Spleen (tissue), 7 donors: ENCODE measurements around the gene ITGB8.

Source experiments
- CTCF ChIP-seq, 11 experiments: fragments of 200-600 bp in 7 of 11; fragments of 450-650 bp in 4 of 11; sonication (generic) in 4 of 11; IDR thresholded peaks in 8 of 11; conservative IDR thresholded peaks in 3 of 11; 1 replicate in 7 of 11; 2 replicates in 4 of 11; pipeline versions ENCODE4 v1.4.0 to v1.8.0; 2016 to 2021; ENCODE audit warnings: antibody characterized with exemption in 11 of 11, inconsistent platforms in 4 of 11, mild to moderate bottlenecking in 1 of 11
- POLR2A ChIP-seq, 3 donors: fragments of 450-650 bp; IDR thresholded peaks; one replicate each; pipeline ENCODE4 v1.5.1; 2017; ENCODE audit warnings: antibody characterized with exemption in 3 of 3, mild to moderate bottlenecking in 1 of 3
- POLR2AphosphoS5 ChIP-seq, 3 donors: sonication (generic); formaldehyde crosslinking; IDR thresholded peaks; one replicate each; pipeline ENCODE4 v1.5.1; 2017; ENCODE audit warnings: antibody characterized with exemption in 3 of 3
- donor health status: DM: no; HTN: no; CAD: no; lungs with moderate emphysema.
- donor health status: DM: no; HTN: no; CAD: no.
- donor health status: DM: no; HTN: no; CAD: no.

- no peak for TF ChIP-seq POLR2AphosphoS5 (IDR thresholded peaks at IDR 0.05)
- TF ChIP-seq POLR2A (IDR thresholded peaks at IDR 0.05): no peak
- TF ChIP-seq CTCF (IDR thresholded peaks at IDR 0.05 in 8 of 11, conservative IDR thresholded peaks at IDR 0.05 in 3 of 11): no peak
Observed at GRCh38 chr7:20381406-20382034, 50.8 kb downstream of the ITGB8 start.
